ENCODE measurements around the gene SF3B3.
"Not testable (repeated sequence)": the region's sequence is repeated elsewhere in the genome, so short reads cannot be mapped to it uniquely, and the experiment has no call there.

SF3B3 gene

GRCh38 chr16:70592106-70592571 is 68.5 kb downstream of the SF3B3 start:
- no peak for DNase-seq

- DNase-seq: no peak
Measured at GRCh38 chr16:70593544-70593943, 69.9 kb downstream of the SF3B3 start.

GRCh38 chr16:70594569-70594968 is 71.0 kb downstream of the SF3B3 start:
- no peak for DNase-seq

GRCh38 chr16:70597135-70597835 is 73.7 kb downstream of the SF3B3 start:
- DNase-seq: no peak

- no peak for DNase-seq
Measured at GRCh38 chr16:70598937-70599503, 75.4 kb downstream of the SF3B3 start.

GRCh38 chr16:70600730-70601129 is 77.1 kb downstream of the SF3B3 start:
- no peak for DNase-seq

GRCh38 chr16:70601576-70602575 is 78.3 kb downstream of the SF3B3 start:
- no peak for DNase-seq

- no peak for DNase-seq
Measured at GRCh38 chr16:70602831-70603230, 79.2 kb downstream of the SF3B3 start.

GRCh38 chr16:70604407-70605282 is 81.0 kb downstream of the SF3B3 start:
- DNase-seq: no peak

GRCh38 chr16:70605283-70605657 is 81.7 kb downstream of the SF3B3 start:
- no peak for DNase-seq

GRCh38 chr16:70608521-70608920 is 84.9 kb downstream of the SF3B3 start:
- DNase-seq: no peak

GRCh38 chr16:70610273-70611223 is 86.9 kb downstream of the SF3B3 start:
- DNase-seq: no peak

GRCh38 chr16:70611224-70611598 is 87.6 kb downstream of the SF3B3 start:
- DNase-seq: no peak

- no peak for DNase-seq
Measured at GRCh38 chr16:70611785-70612303, 88.2 kb downstream of the SF3B3 start.

GRCh38 chr16:70612931-70613330 is 89.3 kb downstream of the SF3B3 start:
- no peak for DNase-seq

GRCh38 chr16:70614208-70614951 is 90.8 kb downstream of the SF3B3 start:
- DNase-seq: no peak

GRCh38 chr16:70615945-70616344 is 92.3 kb downstream of the SF3B3 start:
- no peak for DNase-seq

- not testable (repeated sequence) for DNase-seq
Measured at GRCh38 chr16:70621864-70622263, 98.2 kb downstream of the SF3B3 start.
